Measurements from ENCODE around the gene ARID2.

- TF ChIP-seq EP300 (IDR thresholded peaks at IDR 0.05) (no peak), POLR2AphosphoS5 (IDR thresholded peaks at IDR 0.05) (no peak), POLR2A (IDR thresholded peaks at IDR 0.05) (no peak)
Observed at GRCh38 chr12:45704968-45705367, 24.5 kb upstream of the ARID2 start.
